Activated naive CD8-positive, alpha-beta T cell treated with anti-CD3 and anti-CD28 coated beads, Interleukin-2, amount 50 U/mL, for 24 hours (primary cell): ENCODE data around the gene PASK.

ENCODE experiments used
- ATAC-seq: fragments of 150-1000 bp; cut with Tn5 transposase; one replicate; pipeline ENCODE4 v1.10.0; 2021
- DNase-seq: peaks from one replicate; pipeline ENCODE4 v3.0.0; 2021
- H3K27ac Mint-ChIP-seq: one replicate; pipeline ENCODE4 v1.8.0; 2021; ENCODE audit warnings: mild to moderate bottlenecking, mixed read lengths
- H3K27me3 Mint-ChIP-seq: one replicate; pipeline ENCODE4 v1.8.0; 2021; ENCODE audit warnings: mixed read lengths
- H3K36me3 Mint-ChIP-seq: one replicate; pipeline ENCODE4 v1.8.0; 2021; ENCODE audit warnings: low read depth, mixed read lengths
- H3K4me1 Mint-ChIP-seq: one replicate; pipeline ENCODE4 v1.8.0; 2021; ENCODE audit warnings: mixed read lengths
- H3K4me3 Mint-ChIP-seq: one replicate; pipeline ENCODE4 v1.8.0; 2021; ENCODE audit warnings: mild to moderate bottlenecking, moderate library complexity, mixed read lengths
- H3K9me3 Mint-ChIP-seq: one replicate; pipeline ENCODE4 v1.8.0; 2021; ENCODE audit warnings: mixed read lengths

Gene PASK

DNA sequence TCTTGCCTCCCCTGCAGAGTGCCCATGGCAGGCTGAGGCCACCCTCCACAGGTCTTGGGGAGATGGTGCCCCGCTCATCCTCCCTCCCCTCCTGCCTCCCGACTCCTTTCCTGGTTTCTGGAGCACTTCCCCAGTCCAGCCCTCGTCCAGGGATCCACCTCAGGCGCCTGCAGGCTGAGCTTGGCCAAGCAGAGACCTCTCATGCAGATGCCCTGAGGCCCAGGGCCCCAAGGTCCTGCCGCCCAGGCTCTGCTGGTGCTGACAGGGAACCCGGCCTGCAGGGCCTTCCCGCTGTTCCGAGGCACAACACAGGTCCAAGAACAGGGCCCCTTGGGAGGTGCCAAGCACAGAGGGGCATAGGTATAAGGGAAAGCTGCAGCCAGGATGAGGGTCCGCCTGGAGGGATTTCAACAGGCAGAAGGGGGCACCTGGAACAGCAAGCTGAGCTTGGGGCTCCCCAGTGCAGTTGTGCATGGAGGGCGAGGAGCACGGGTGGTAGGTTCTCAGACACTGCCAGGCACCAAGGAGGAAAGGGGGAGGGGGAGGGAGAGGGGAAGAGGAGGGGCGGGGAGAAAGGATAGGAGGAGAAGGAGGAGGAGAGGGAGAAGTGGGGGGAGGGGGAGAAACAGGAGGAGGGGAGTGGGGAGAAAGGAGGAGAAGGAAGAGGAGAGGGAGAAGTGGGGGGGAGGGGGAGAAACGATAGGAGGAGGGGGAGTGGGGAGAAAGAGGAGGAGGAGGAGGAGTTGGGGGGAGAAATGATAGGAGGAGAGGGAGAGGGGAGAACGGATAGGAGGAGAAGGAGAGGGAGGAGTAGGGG is 38.0 kb upstream of the PASK start:
- no peak overlapping the region for H3K4me3 Mint-ChIP-seq
- H3K27me3 Mint-ChIP-seq: no peaks in the 10 kb centered on the region
- peaks cover 3% of the 10 kb centered on the region for H3K36me3 Mint-ChIP-seq
- DNase-seq (no peak), ATAC-seq (no peak)
- no peak overlapping the region for H3K27ac Mint-ChIP-seq
- no peaks in the 10 kb centered on the region for H3K9me3 Mint-ChIP-seq
- H3K4me1 Mint-ChIP-seq: no peaks in the 10 kb centered on the region

DNA sequence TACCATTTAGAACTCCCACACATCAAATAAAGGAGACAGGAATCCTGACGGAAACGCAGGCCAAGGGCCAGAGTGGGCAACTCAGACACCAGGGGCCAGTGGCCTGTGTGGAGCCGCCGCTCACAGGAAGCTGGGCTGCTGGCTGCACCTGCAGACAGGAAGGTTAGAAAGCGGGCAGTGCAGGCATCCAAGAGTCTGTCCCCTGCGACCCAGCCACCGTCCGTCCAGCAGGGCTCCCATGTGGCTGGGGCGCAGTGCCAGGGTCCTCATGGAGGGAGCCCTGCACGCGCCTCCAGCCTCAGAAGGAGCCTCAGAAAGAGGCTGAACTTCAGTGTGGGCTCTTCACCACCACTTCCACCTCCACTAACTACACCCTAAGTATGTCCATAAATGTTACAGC is 36.7 kb upstream of the PASK start:
- Mint-ChIP-seq H3K36me3 (peaks cover 3% of the 10 kb centered on the region), H3K4me3 (no peak overlapping the region), H3K4me1 (no peaks in the 10 kb centered on the region), H3K27ac (no peak overlapping the region), H3K27me3 (no peaks in the 10 kb centered on the region), H3K9me3 (no peaks in the 10 kb centered on the region)
- ATAC-seq (no peak), DNase-seq (no peak)

DNA sequence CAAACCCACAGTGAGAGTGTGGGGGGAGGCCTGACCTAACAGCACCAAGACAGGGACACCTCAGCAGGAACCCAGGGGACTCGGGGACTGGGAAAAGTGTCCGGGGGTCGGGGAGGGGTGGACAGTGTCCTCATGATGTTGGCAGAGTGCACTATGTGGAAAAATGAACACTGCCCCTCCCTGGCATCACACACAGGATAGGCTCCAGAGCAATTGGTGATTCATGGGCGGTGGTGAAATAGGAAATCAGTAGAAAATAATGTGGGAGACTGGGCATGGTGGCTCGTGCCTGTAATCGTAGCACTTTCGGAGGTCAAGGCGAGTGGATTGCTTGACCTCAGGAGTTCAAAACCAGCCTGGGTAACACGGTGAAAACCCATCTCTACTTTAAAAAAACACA is 35.6 kb upstream of the PASK start:
- DNase-seq: no peak
- no peak overlapping the region for H3K27ac Mint-ChIP-seq
- H3K27me3 Mint-ChIP-seq: no peaks in the 10 kb centered on the region
- H3K9me3 Mint-ChIP-seq: no peaks in the 10 kb centered on the region
- no peaks in the 10 kb centered on the region for H3K4me1 Mint-ChIP-seq
- ATAC-seq: no peak
- no peak overlapping the region for H3K4me3 Mint-ChIP-seq
- H3K36me3 Mint-ChIP-seq: peaks cover 3% of the 10 kb centered on the region

DNA sequence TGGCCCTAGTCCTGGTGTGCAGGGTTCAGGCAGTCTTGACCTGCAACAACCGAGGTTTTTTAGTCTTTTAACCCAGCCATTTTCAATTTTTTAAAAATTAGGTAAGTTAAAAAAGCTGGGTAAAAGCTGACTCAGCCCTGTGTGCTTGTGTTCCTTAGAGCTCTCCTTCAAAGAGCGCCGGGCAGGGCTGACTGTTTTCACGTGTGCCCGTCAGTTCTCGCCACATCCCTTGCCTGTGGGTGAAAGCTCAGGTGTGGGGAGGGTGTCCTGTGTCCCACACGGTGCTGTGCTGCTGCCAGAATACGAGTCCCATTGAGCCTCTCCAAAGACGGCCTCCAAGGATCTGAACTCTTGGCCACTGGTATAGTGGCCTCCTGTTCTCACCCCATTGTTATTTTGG is 33.9 kb upstream of the PASK start:
- no peak overlapping the region for H3K27ac Mint-ChIP-seq
- H3K36me3 Mint-ChIP-seq: peaks cover 12% of the 10 kb centered on the region
- no peak overlapping the region for H3K4me3 Mint-ChIP-seq
- H3K9me3 Mint-ChIP-seq: no peaks in the 10 kb centered on the region
- DNase-seq: no peak
- no peaks in the 10 kb centered on the region for H3K27me3 Mint-ChIP-seq
- ATAC-seq: no peak
- H3K4me1 Mint-ChIP-seq: peaks cover 6% of the 10 kb centered on the region

DNA sequence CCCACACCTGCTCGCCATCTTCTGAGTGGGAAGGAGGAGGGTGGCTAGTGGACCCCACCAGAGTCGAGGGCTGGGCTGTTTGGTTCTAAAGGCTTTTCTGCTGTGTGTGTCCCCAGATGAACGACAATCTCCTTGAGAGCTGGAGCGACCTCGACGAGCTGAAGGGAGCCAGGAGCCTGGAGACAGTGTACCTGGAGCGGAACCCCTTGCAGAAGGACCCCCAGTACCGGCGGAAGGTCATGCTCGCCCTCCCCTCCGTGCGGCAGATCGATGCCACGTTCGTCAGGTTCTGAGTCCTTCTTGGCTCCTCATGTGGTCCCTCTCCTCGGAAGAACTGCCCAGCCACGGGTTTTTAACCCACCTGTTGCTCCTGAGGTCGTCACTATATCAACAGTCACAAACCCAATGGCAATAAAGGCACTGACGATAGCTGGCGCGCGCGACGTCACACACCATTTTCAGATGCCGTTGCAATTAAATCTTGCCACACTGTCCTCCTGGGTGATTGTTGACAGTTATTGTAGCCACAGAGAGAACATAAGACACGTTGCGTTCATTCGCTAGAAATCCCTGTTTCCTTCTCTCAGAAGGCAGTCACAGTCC is 33.4 kb upstream of the PASK start:
- no peak overlapping the region for H3K4me3 Mint-ChIP-seq
- no peak for ATAC-seq
- H3K9me3 Mint-ChIP-seq: no peaks in the 10 kb centered on the region
- no peak overlapping the region for H3K27ac Mint-ChIP-seq
- H3K36me3 Mint-ChIP-seq: peaks cover 12% of the 10 kb centered on the region
- H3K4me1 Mint-ChIP-seq: peaks cover 6% of the 10 kb centered on the region
- H3K27me3 Mint-ChIP-seq: no peaks in the 10 kb centered on the region
- DNase-seq: no peak

DNA sequence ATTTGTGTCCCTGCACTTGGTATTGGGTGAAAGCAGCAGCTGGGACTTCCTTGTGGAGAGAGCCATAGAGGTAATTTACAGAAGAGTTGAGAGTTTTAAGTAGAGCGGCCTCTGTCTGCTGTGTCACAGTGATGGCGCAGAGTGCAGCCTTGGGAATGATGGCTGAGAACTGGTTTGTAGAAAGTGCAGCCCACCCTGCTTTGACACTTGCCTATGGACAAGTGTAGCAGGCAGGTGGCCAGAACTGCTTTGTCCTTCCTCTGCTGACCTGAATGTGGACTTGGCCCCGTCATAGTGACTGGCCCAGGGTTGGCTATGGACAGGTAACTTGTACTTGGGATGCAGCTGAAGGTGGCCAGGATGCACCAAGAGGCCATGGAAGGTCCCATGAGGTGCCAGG is 32.9 kb upstream of the PASK start:
- Mint-ChIP-seq H3K36me3 (peaks cover 15% of the 10 kb centered on the region), H3K4me1 (peaks cover 6% of the 10 kb centered on the region), H3K9me3 (no peaks in the 10 kb centered on the region), H3K27ac (no peak overlapping the region), H3K4me3 (no peak overlapping the region), H3K27me3 (no peaks in the 10 kb centered on the region)
- ATAC-seq (no peak), DNase-seq (no peak)

DNA sequence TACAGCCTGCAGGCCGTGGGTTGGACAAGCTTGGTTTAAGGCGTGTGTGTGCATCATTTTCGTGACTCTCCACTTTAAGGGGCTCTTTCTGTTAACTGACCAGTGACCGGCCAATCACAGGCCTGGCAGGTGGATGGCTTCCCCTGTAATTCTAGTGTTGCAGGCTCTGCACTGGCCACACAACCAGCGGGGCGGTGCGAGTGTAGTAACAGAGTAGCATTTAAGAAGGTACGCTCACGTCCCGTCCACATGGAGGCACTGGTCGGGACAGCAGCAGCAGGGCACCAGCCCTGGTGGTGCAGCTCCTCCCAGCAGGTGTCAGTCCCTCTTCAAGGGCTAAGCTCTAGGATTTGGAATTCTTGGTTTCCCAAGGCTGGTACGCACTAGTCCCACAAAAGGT is 31.2 kb upstream of the PASK start:
- Mint-ChIP-seq H3K9me3 (no peaks in the 10 kb centered on the region), H3K27ac (no peak overlapping the region), H3K27me3 (no peaks in the 10 kb centered on the region), H3K4me3 (no peak overlapping the region), H3K36me3 (peaks cover 21% of the 10 kb centered on the region), H3K4me1 (peaks cover 6% of the 10 kb centered on the region)
- DNase-seq (no peak), ATAC-seq (no peak)

DNA sequence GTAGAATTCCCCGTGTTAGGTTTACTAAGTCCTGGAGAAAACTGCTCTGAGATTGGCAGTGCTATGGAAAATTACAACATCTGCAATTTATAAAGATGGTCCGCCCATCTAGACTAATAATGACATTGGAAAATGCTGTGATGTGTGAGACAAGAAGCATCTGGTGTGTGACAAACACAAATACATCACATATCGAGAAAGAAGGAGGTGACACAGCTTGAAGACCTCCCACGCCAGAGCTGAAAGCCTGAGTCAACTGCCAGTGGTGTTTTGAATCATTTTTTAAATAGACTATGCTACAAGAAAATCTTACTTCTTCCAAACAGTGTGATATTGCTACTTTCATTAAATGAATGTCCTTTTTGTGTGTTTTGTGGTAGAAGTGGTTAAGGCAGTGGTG is 30.6 kb upstream of the PASK start:
- H3K27me3 Mint-ChIP-seq: no peaks in the 10 kb centered on the region
- peaks cover 24% of the 10 kb centered on the region for H3K36me3 Mint-ChIP-seq
- H3K4me3 Mint-ChIP-seq: no peak overlapping the region
- no peaks in the 10 kb centered on the region for H3K9me3 Mint-ChIP-seq
- DNase-seq (no peak), ATAC-seq (peak; percentile 63)
- peaks cover 6% of the 10 kb centered on the region for H3K4me1 Mint-ChIP-seq
- no peak overlapping the region for H3K27ac Mint-ChIP-seq

DNA sequence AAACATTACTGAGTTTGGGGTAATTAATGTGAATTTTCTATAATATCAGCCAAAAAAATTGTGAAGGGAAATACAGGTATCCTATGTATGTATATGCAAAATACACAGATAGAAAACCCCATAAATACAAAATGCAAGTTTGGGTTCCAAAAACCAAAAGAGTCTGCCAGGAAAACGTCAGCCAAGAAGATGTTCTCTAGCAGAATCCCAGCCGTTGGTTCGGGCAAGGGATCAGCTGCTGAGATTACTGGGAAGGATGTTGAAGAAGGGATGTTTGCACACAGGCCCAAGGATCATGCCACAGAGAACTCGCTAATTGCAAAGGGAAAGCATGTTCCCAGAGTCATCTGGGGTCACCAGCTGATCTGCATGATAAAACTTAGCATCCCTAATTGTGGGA is 29.7 kb upstream of the PASK start:
- Mint-ChIP-seq H3K9me3 (no peaks in the 10 kb centered on the region), H3K4me1 (peaks cover 6% of the 10 kb centered on the region), H3K4me3 (no peak overlapping the region), H3K27me3 (no peaks in the 10 kb centered on the region), H3K36me3 (peaks cover 23% of the 10 kb centered on the region), H3K27ac (no peak overlapping the region)
- DNase-seq (no peak), ATAC-seq (no peak)

DNA sequence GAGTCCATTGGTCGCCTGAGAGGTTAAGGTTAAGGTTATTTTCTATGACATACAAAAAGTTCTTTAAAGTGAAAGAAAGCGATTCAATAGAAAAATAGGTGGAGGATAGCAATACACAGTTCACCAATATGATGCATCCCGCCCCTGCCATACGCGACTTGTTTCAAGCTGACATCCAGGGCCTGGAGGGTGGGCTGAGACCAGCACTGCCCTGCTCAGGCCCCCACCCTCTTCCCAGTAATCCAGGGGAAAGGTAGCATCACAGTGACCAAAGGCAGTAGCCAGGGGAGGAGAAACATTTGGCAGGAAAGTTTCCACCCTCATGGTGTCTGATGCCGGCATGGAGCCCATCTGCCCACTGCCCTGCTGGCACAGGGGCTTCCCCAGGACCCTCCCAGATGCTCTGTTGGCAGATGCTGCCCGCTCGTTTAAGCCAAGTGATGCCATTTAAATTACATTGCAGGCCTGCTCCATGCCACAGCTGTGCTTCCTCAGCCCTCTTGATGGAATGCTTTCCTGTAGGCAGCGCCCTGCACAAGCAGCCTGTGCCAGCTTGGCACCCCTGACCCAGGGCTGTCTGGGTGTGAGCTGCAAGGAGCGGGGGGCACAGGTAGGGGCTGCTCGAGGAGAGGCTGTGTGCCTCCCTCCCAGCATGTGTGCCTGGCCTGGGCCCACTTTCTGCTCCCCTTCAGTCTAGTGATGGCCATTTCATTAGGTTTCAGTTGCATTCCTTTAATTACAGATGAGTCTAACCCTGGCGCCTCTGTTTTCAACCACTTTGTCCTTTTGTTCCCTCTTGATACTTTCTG is 28.5 kb upstream of the PASK start:
- no peaks in the 10 kb centered on the region for H3K9me3 Mint-ChIP-seq
- H3K27ac Mint-ChIP-seq: no peak overlapping the region
- ATAC-seq: no peak

DNA sequence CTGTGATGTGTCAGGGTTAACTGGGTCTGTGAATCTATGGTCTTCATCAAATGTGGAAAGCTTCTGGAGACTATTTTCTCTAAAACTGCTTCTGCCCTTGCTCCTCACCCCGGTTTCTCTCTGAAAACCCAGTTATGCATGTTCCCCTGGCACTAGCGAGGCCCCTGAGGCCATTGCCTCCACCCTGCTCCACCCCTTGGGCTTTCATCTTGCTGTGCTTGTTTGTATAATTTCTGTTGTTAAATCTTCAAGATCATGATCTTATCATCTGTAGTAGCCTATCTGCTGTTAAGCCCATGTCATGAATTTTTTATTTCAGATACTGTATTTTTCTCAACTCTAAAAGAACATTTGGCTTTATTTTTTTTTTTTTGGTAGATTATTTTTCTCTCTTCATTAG is 24.3 kb upstream of the PASK start:
- peaks cover 55% of the 10 kb centered on the region for H3K36me3 Mint-ChIP-seq
- ATAC-seq: no peak
- H3K9me3 Mint-ChIP-seq: peaks cover 14% of the 10 kb centered on the region
- H3K27me3 Mint-ChIP-seq: no peaks in the 10 kb centered on the region
- H3K4me3 Mint-ChIP-seq: no peak overlapping the region
- no peak for DNase-seq
- H3K4me1 Mint-ChIP-seq: no peaks in the 10 kb centered on the region
- no peak overlapping the region for H3K27ac Mint-ChIP-seq

More for the DNA sequence above, 28.5 kb upstream of the PASK start:
- Mint-ChIP-seq H3K4me1 (peaks cover 6% of the 10 kb centered on the region), H3K4me3 (no peak overlapping the region), H3K36me3 (peaks cover 28% of the 10 kb centered on the region), H3K27me3 (no peaks in the 10 kb centered on the region)
- no peak for DNase-seq

DNA sequence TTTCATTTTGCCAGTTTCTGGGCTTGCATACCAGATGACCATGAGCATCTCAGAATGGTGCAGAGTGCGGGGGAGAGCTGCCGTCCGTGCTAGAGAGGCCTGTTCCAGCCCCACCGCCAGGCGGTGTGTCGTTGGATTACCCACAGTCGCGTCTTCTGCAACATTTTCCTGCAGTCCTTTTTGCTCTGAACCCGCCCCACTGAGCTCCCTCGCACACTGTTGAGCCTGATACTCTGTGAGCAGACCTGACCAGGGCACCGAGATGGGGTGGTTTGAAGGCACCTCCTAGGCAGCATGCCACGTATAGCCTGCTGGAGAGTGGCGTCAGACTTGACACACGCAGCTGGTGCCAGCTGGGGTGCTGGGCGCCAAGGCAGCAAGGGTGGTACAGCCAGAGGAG is 19.1 kb upstream of the PASK start:
- ATAC-seq (no peak), DNase-seq (no peak)
- Mint-ChIP-seq H3K4me3 (no peak overlapping the region), H3K9me3 (peaks cover 14% of the 10 kb centered on the region), H3K27me3 (no peaks in the 10 kb centered on the region), H3K4me1 (peaks cover 4% of the 10 kb centered on the region), H3K36me3 (peaks cover 56% of the 10 kb centered on the region), H3K27ac (peak overlapping the region; percentile 68)

DNA sequence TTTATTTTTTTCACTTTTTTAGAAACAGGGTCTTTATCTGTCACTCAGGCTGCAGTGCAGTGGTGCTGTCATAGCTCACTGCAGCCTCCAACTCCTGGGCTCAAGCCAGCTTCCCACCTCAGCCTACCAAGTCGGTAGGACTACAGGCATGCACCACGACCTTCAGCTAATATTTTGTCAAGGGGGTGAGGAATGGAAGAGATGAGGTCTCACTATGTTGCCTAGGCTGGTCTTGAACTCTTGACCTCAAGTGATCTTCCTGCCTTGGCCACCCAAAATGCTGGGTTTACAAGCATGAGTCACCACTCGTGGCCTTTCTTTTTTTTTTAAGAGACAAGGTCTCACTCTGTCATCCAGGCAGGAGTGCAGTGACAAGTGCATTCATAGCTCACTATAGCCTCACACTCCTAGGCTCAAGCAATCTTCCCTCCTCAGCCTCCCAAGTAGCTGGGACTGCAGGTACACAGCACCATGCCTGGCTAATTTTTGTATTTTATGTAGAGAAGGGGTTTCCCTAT is 14.4 kb upstream of the PASK start:
- Mint-ChIP-seq H3K27me3 (no peaks in the 10 kb centered on the region), H3K27ac (no peak overlapping the region), H3K36me3 (peaks cover 26% of the 10 kb centered on the region), H3K9me3 (no peaks in the 10 kb centered on the region), H3K4me1 (peaks cover 4% of the 10 kb centered on the region), H3K4me3 (no peak overlapping the region)
- DNase-seq: no peak
- ATAC-seq: peak; percentile 68

DNA sequence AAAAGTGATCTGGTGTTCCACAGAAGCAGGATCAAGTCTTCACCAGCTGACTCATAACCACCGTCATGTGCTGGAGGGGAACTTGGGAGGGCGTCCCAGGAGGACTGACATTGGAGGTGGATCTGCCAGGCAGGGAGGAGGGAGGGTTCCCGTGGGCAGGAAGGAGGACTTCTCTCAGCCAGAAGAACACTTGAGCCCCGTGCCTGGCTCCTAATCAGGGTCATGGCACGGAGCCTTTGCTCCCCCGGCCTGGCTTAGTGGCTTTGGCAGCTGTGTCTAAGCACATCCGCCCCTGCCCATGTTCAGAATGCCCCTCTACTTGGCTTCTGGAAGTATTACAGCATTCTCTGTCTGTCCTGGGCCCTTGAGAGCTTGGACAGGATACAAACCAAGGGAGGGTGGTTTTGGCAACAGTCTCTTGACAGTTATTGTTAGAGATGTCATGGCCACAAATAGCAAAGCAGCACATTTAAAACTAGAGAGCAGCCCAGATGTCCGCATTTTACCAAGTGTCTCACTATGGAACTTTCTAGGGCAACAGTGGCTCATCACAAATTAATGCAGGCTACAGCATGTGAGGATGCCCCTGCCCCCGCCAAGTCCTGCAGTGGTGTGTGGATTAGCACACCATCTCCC is 12.5 kb upstream of the PASK start:
- peaks cover 5% of the 10 kb centered on the region for H3K4me1 Mint-ChIP-seq
- ATAC-seq: no peak
- H3K27ac Mint-ChIP-seq: no peak overlapping the region
- no peak overlapping the region for H3K4me3 Mint-ChIP-seq
- H3K36me3 Mint-ChIP-seq: peaks cover 24% of the 10 kb centered on the region
- no peaks in the 10 kb centered on the region for H3K27me3 Mint-ChIP-seq
- H3K9me3 Mint-ChIP-seq: no peaks in the 10 kb centered on the region
- DNase-seq: no peak
